Measurements from ENCODE around the gene PCNX3. TPM values are rescaled to one million over a fixed set of nuclear protein-coding genes. Genes with fewer than 3 reads are reported as not detected.

Gene PCNX3
- total and polyA plus RNA-seq, 10 of the 15 experiments (the other 5 are each of a cell fraction or from before 2014, with no cell fraction given): 0.03 to 46.6 (median 8.4) TPM

DNA sequence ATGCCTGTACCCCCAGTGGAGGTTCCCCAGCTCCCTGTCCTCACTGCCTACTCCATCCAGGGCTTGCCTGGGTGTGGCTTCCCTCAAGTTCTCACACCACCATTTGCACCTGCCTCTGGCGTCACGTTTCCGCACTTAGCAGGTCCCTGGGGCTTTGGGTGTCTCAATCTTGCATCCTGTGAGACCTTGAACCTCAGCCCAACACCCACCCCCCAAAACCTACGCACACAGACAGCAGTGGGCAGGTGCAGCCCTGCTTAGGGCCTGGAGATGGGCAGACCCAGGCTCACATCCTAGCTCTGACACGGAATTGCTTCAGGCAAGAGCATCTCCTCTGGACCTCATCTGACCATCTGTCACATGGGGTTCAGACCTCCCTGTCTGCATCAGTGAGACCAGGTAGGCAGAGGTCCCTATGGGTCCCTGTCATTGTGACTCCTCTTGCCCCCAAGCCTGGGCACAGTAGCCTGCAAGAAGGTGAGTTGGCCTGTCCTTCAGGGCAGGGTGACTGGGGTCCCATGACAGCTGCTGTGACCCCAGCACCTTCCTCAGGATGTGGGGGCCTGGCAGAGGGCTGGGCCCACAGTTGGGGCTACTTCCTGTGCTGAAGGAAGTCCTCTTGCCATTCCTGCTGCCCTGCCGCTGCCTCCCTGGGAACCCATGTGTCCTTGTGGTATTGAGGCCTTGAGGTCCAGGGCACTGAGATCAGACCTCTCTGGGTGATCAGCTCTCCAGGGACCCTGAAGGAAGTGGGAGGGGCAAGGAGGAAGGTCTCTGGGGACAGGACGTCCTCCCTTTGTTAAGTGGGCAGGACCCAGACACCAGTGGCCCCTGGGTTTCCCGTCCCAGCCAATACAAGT is 24.3 kb downstream of the PCNX3 start (continued):
- TF ChIP-seq, protein P1, sequence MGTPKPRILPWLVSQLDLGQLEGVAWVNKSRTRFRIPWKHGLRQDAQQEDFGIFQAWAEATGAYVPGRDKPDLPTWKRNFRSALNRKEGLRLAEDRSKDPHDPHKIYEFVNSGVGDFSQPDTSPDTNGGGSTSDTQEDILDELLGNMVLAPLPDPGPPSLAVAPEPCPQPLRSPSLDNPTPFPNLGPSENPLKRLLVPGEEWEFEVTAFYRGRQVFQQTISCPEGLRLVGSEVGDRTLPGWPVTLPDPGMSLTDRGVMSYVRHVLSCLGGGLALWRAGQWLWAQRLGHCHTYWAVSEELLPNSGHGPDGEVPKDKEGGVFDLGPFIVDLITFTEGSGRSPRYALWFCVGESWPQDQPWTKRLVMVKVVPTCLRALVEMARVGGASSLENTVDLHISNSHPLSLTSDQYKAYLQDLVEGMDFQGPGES (IDR thresholded peaks at IDR 0.05): no peak
- TF ChIP-seq SRF (IDR thresholded peaks at IDR 0.05; ENCODE audit: low read depth in 2 of 2, low read length in 2 of 2): 0 out of 4 replicates have a peak, but pooled peaks of 1 of the 2 experiments have one; percentile 10
- TF ChIP-seq ZBED1 (IDR thresholded peaks at IDR 0.05; ENCODE audit: borderline replicate concordance): no peak
- TF ChIP-seq POLR2A (IDR thresholded peaks at IDR 0.05; ENCODE audit: low read depth, low read length): peak; percentile 79
- peak; percentile 83 for TF ChIP-seq ZNF207 (IDR thresholded peaks at IDR 0.05; ENCODE audit: borderline replicate concordance)
- TF ChIP-seq GATAD2B (conservative IDR thresholded peaks at IDR 0.05; ENCODE audit: low read depth): peak; percentile 69
- no peak for TF ChIP-seq EZH2 (IDR thresholded peaks at IDR 0.05; ENCODE audit: borderline replicate concordance, control insufficient read depth, low read depth, low read length)
- 0 out of 2 replicates have a peak, but pooled peaks have one; percentile 36 for TF ChIP-seq MEF2A (IDR thresholded peaks at IDR 0.05; ENCODE audit: insufficient read depth, low read depth, low read length)
- TF ChIP-seq HDAC2 (IDR thresholded peaks at IDR 0.05): no peak
- peak; percentile 2; the same call in 1 of the 2 replicates for TF ChIP-seq SMC3 (IDR thresholded peaks at IDR 0.05; ENCODE audit: borderline replicate concordance, low read length)
- peak; percentile 93 for TF ChIP-seq HDGF (IDR thresholded peaks at IDR 0.05)
- no peak for TF ChIP-seq MYB (IDR thresholded peaks at IDR 0.05; ENCODE audit: borderline replicate concordance, low read depth, low read length)
- TF ChIP-seq, protein P2, sequence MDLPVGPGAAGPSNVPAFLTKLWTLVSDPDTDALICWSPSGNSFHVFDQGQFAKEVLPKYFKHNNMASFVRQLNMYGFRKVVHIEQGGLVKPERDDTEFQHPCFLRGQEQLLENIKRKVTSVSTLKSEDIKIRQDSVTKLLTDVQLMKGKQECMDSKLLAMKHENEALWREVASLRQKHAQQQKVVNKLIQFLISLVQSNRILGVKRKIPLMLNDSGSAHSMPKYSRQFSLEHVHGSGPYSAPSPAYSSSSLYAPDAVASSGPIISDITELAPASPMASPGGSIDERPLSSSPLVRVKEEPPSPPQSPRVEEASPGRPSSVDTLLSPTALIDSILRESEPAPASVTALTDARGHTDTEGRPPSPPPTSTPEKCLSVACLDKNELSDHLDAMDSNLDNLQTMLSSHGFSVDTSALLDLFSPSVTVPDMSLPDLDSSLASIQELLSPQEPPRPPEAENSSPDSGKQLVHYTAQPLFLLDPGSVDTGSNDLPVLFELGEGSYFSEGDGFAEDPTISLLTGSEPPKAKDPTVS (IDR thresholded peaks at IDR 0.05; ENCODE audit: low read depth, low read length): no peak
- TF ChIP-seq, protein P3, sequence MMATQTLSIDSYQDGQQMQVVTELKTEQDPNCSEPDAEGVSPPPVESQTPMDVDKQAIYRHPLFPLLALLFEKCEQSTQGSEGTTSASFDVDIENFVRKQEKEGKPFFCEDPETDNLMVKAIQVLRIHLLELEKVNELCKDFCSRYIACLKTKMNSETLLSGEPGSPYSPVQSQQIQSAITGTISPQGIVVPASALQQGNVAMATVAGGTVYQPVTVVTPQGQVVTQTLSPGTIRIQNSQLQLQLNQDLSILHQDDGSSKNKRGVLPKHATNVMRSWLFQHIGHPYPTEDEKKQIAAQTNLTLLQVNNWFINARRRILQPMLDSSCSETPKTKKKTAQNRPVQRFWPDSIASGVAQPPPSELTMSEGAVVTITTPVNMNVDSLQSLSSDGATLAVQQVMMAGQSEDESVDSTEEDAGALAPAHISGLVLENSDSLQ (IDR thresholded peaks at IDR 0.05): peak; percentile 64
- no peak for TF ChIP-seq CBX3 (IDR thresholded peaks at IDR 0.05; ENCODE audit: borderline replicate concordance, low read depth)
- TF ChIP-seq MTA3 (IDR thresholded peaks at IDR 0.05; ENCODE audit: borderline replicate concordance, low read length): no peak
- TF ChIP-seq SREBF2 (IDR thresholded peaks at IDR 0.05; ENCODE audit: low read length): no peak
- no peak for TF ChIP-seq BRCA1 (IDR thresholded peaks at IDR 0.05; ENCODE audit: low read depth, low read length)
- peak; percentile 84; the same call in 1 of the 2 replicates for TF ChIP-seq CHD1 (IDR thresholded peaks at IDR 0.05; ENCODE audit: low read depth, low read length)
- peak; percentile 65; the same call in 1 of the 2 replicates for TF ChIP-seq RB1 (IDR thresholded peaks at IDR 0.05; ENCODE audit: borderline replicate concordance)
- TF ChIP-seq, protein P4, sequence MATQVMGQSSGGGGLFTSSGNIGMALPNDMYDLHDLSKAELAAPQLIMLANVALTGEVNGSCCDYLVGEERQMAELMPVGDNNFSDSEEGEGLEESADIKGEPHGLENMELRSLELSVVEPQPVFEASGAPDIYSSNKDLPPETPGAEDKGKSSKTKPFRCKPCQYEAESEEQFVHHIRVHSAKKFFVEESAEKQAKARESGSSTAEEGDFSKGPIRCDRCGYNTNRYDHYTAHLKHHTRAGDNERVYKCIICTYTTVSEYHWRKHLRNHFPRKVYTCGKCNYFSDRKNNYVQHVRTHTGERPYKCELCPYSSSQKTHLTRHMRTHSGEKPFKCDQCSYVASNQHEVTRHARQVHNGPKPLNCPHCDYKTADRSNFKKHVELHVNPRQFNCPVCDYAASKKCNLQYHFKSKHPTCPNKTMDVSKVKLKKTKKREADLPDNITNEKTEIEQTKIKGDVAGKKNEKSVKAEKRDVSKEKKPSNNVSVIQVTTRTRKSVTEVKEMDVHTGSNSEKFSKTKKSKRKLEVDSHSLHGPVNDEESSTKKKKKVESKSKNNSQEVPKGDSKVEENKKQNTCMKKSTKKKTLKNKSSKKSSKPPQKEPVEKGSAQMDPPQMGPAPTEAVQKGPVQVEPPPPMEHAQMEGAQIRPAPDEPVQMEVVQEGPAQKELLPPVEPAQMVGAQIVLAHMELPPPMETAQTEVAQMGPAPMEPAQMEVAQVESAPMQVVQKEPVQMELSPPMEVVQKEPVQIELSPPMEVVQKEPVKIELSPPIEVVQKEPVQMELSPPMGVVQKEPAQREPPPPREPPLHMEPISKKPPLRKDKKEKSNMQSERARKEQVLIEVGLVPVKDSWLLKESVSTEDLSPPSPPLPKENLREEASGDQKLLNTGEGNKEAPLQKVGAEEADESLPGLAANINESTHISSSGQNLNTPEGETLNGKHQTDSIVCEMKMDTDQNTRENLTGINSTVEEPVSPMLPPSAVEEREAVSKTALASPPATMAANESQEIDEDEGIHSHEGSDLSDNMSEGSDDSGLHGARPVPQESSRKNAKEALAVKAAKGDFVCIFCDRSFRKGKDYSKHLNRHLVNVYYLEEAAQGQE (IDR thresholded peaks at IDR 0.05; ENCODE audit: low read depth, low read length): no peak
- TF ChIP-seq, protein P5, sequence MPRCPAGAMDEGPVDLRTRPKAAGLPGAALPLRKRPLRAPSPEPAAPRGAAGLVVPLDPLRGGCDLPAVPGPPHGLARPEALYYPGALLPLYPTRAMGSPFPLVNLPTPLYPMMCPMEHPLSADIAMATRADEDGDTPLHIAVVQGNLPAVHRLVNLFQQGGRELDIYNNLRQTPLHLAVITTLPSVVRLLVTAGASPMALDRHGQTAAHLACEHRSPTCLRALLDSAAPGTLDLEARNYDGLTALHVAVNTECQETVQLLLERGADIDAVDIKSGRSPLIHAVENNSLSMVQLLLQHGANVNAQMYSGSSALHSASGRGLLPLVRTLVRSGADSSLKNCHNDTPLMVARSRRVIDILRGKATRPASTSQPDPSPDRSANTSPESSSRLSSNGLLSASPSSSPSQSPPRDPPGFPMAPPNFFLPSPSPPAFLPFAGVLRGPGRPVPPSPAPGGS (IDR thresholded peaks at IDR 0.05; ENCODE audit: borderline replicate concordance, insufficient read depth, low read depth, low read length, poor library complexity, severe bottlenecking): no peak
